Spleen (tissue), 7 donors: Measurements from ENCODE around the gene CCDC74A.
"Not testable (repeated sequence)": the region's sequence is repeated elsewhere in the genome, so short reads cannot be mapped to it uniquely, and the experiment has no call there.

Experiments used
- POLR2A ChIP-seq, 3 donors: fragments of 450-650 bp; IDR thresholded peaks; one replicate each; pipeline ENCODE4 v1.5.1; 2017; ENCODE audit warnings: antibody characterized with exemption in 3 of 3, mild to moderate bottlenecking in 1 of 3
- POLR2AphosphoS5 ChIP-seq, 3 donors: sonication (generic); formaldehyde crosslinking; IDR thresholded peaks; one replicate each; pipeline ENCODE4 v1.5.1; 2017; ENCODE audit warnings: antibody characterized with exemption in 3 of 3
- TF ChIP-seq, protein P1 (sequence below), 11 experiments: fragments of 200-600 bp in 7 of 11; fragments of 450-650 bp in 4 of 11; sonication (generic) in 4 of 11; IDR thresholded peaks in 8 of 11; conservative IDR thresholded peaks in 3 of 11; 1 replicate in 7 of 11; 2 replicates in 4 of 11; pipeline versions ENCODE4 v1.4.0 to v1.8.0; 2016 to 2021; ENCODE audit warnings: antibody characterized with exemption in 11 of 11, inconsistent platforms in 4 of 11, mild to moderate bottlenecking in 1 of 11
- donor health status: DM: no; HTN: no; CAD: no; lungs with moderate emphysema.
- donor health status: DM: no; HTN: no; CAD: no.
- donor health status: DM: no; HTN: no; CAD: no.

DNA sequence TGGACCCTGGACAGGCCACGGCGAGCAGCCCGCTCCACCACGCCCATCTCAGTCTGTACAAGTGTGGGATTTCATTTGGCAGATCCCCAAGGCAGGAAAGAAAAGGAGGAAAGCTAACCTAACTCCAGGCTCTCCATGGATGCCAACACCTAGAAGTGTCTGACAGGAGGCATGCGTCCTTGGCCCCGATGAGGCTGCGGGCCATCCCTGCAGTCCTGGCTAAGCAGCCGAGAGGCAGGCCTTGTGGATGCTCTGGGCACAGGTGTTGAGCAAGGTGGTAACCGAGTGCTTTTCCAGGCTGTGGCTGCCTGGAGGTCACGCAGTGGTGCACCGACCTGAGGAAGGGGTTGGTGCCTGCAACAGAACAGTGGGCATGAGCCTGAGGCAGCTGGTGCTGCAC lies 7.3 kb downstream of the CCDC74A start:
- TF ChIP-seq, protein P1, sequence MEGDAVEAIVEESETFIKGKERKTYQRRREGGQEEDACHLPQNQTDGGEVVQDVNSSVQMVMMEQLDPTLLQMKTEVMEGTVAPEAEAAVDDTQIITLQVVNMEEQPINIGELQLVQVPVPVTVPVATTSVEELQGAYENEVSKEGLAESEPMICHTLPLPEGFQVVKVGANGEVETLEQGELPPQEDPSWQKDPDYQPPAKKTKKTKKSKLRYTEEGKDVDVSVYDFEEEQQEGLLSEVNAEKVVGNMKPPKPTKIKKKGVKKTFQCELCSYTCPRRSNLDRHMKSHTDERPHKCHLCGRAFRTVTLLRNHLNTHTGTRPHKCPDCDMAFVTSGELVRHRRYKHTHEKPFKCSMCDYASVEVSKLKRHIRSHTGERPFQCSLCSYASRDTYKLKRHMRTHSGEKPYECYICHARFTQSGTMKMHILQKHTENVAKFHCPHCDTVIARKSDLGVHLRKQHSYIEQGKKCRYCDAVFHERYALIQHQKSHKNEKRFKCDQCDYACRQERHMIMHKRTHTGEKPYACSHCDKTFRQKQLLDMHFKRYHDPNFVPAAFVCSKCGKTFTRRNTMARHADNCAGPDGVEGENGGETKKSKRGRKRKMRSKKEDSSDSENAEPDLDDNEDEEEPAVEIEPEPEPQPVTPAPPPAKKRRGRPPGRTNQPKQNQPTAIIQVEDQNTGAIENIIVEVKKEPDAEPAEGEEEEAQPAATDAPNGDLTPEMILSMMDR (IDR thresholded peaks at IDR 0.05 in 8 of 11, conservative IDR thresholded peaks at IDR 0.05 in 3 of 11) = not testable (repeated sequence)
- not testable (repeated sequence) for TF ChIP-seq POLR2AphosphoS5, POLR2A (IDR thresholded peaks at IDR 0.05)
